Parathyroid adenoma (tissue), 2 donors: Measurements from ENCODE around the gene NR5A1.

Experiments used
- H2AFZ ChIP-seq: fragments of 300-600 bp; sonication (generic); one replicate; pipeline ENCODE4 v1.7.0; 2017; ENCODE audit warnings: antibody characterized with exemption, mild to moderate bottlenecking
- H3K27ac ChIP-seq: fragments of 300-600 bp; sonication (generic); one replicate; pipeline ENCODE4 v1.7.0; 2017
- H3K27me3 ChIP-seq: fragments of 300-600 bp; sonication (generic); one replicate; pipeline ENCODE4 v1.7.0; 2017; ENCODE audit warnings: low read length; ENCODE audit not compliant: control insufficient read depth, insufficient read depth
- H3K36me3 ChIP-seq: fragments of 300-600 bp; sonication (generic); one replicate; pipeline ENCODE4 v1.7.0; 2017; ENCODE audit warnings: low read length; ENCODE audit not compliant: control insufficient read depth, insufficient read depth
- H3K4me1 ChIP-seq: fragments of 300-600 bp; sonication (generic); one replicate; pipeline ENCODE4 v1.7.0; 2017; ENCODE audit warnings: control low read depth
- H3K4me2 ChIP-seq: fragments of 300-600 bp; sonication (generic); one replicate; pipeline ENCODE4 v1.7.0; 2017; ENCODE audit warnings: low read length
- H3K4me3 ChIP-seq: fragments of 300-600 bp; sonication (generic); one replicate; pipeline ENCODE4 v1.7.0; 2017; ENCODE audit warnings: low read depth, low read length
- H3K79me2 ChIP-seq: fragments of 300-600 bp; sonication (generic); one replicate; pipeline ENCODE4 v1.7.0; 2017; ENCODE audit warnings: control low read depth
- H3K9ac ChIP-seq: fragments of 300-600 bp; sonication (generic); one replicate; pipeline ENCODE4 v1.7.0; 2017; ENCODE audit warnings: mild to moderate bottlenecking
- H3K9me3 ChIP-seq: fragments of 300-600 bp; sonication (generic); one replicate; pipeline ENCODE4 v1.7.0; 2017; ENCODE audit warnings: low read length; ENCODE audit not compliant: control insufficient read depth
- TF ChIP-seq, protein P1 (sequence below): fragments of 300-600 bp; sonication (generic); IDR thresholded peaks from one replicate; pipeline ENCODE4 v1.7.0; 2017; ENCODE audit warnings: antibody characterized with exemption, mild to moderate bottlenecking
- donor health status: primary hyperparathyroidism.

NR5A1 gene

GRCh38 chr9:124483481-124483880, 23.7 kb downstream of the NR5A1 start:
- no peak overlapping the region for H3K4me3 ChIP-seq
- H3K79me2 ChIP-seq, result no peaks in the 10 kb centered on the region
- TF ChIP-seq, protein P1, sequence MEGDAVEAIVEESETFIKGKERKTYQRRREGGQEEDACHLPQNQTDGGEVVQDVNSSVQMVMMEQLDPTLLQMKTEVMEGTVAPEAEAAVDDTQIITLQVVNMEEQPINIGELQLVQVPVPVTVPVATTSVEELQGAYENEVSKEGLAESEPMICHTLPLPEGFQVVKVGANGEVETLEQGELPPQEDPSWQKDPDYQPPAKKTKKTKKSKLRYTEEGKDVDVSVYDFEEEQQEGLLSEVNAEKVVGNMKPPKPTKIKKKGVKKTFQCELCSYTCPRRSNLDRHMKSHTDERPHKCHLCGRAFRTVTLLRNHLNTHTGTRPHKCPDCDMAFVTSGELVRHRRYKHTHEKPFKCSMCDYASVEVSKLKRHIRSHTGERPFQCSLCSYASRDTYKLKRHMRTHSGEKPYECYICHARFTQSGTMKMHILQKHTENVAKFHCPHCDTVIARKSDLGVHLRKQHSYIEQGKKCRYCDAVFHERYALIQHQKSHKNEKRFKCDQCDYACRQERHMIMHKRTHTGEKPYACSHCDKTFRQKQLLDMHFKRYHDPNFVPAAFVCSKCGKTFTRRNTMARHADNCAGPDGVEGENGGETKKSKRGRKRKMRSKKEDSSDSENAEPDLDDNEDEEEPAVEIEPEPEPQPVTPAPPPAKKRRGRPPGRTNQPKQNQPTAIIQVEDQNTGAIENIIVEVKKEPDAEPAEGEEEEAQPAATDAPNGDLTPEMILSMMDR, result no peak
- H3K9me3 ChIP-seq, result no peaks in the 10 kb centered on the region
- no peak overlapping the region for H3K4me2 ChIP-seq
- H2AFZ ChIP-seq, result no peak overlapping the region
- H3K27ac ChIP-seq, result no peak overlapping the region
- no peaks in the 10 kb centered on the region for H3K4me1 ChIP-seq
- H3K36me3 ChIP-seq, result no peaks in the 10 kb centered on the region
- H3K9ac ChIP-seq, result no peak overlapping the region
- H3K27me3 ChIP-seq, result peaks cover 4% of the 10 kb centered on the region

DNA sequence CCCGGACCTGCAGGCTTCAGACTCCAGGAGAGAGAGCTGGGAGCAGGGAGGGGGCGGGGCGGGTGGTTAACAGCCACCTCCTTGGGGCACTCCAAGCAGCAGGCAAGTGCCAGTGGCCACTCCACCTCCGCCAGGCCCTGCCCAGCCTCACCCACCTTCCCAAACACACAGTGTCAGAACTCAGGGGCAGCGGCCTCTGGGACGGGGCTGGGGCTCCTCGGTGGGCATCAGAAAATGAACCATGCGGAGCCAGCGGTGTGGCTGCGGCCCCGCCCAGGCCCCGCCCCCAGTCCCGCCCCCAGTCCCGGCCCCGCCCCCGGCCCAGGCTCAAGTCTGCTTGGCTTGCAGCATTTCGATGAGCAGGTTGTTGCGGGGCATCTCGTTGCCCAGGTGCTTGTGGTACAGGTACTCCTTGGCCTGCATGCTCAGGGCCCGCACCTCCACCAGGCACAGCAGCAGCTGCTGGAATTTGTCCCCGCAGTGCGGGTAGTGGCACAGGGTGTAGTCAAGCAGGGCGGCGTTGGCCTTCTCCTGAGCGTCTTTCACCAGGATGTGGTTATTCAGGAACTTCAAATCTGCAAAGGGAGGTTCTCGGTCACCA, 24.7 kb downstream of the NR5A1 start:
- Histone ChIP-seq H3K9ac (no peak overlapping the region), H3K9me3 (no peaks in the 10 kb centered on the region), H3K4me2 (no peak overlapping the region), H3K79me2 (no peaks in the 10 kb centered on the region), H3K27ac (no peak overlapping the region), H3K27me3 (peaks cover 4% of the 10 kb centered on the region), H3K4me3 (no peak overlapping the region), H3K4me1 (no peaks in the 10 kb centered on the region), H3K36me3 (no peaks in the 10 kb centered on the region), H2AFZ (no peak overlapping the region)
- TF ChIP-seq, protein P1, result no peak

DNA sequence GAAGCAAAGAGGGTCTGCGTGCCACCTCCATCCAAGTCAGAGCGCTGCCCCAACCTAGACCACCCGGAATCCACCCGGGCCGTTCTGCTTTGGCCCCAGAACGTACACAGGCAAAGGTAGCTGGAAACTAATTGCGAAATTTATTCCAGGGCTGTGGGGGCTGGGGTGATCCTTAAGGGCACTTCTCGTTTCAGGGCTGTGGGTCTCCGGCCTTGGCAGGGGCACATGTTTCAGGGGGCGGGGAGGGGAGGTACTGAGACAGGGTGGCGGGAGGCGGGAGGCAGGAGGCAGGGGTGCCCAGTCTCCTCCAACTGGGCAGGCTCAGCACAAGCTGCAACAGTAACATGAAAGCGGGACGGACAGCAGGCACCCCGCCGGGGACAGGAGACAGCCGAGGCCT, 26.1 kb downstream of the NR5A1 start:
- Histone ChIP-seq H2AFZ (no peak overlapping the region), H3K4me1 (no peaks in the 10 kb centered on the region), H3K4me2 (no peak overlapping the region), H3K9ac (no peak overlapping the region), H3K4me3 (no peak overlapping the region), H3K27ac (no peak overlapping the region), H3K36me3 (no peaks in the 10 kb centered on the region), H3K27me3 (peaks cover 4% of the 10 kb centered on the region), H3K9me3 (no peaks in the 10 kb centered on the region), H3K79me2 (no peaks in the 10 kb centered on the region)
- TF ChIP-seq, protein P1, result no peak

DNA sequence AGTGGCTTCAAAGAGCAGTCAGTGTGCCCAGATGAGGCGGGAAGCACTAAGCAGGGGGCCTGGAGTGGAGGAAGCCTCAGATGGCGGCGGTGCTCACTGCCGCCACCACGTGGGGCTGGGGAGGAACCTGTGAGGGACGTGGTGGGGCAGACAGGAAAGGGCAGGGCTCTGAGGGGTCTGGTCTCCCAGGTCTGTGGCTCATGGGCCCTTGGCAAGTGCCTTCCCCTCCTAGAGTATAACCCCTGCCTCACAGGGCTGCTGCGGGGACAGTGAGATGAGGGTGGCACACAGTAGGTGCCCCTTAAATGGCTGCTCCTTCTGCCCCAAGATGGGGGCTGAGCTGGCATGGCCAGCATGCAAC, 26.6 kb downstream of the NR5A1 start:
- TF ChIP-seq, protein P1, result no peak
- H3K9me3 ChIP-seq, result no peaks in the 10 kb centered on the region
- no peak overlapping the region for H3K4me3 ChIP-seq

DNA sequence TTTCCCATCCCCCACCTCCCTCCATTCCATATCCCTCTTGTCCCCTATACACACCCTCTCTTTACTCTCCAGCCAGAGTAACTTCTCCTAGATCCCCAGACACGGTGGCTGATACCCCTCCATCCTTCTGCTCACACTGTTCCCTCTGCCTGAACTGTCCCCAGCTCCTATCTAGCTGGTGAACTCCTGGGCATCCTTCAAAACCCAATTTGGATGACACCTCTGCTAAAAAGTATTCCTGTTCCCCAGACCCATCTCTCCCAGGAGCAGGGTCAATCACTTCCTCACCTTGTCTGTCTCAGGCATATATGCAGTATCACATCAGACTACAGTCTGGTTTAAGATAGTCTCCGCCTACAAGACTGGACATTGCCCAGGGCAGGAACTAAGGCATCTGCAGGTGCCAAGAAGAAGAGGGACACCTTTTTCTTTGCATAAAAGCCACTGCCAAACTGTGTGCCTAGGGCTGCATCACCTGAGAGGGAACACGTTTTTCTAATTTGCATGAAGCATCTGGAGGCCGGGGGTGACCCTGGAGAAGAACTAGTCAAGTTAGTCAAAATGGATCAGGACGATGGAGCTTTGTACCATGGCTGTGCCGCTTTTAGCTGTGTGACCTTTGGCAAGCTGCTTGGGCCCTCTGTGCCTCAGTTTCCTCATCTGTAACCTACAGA, 27.1 kb downstream of the NR5A1 start:
- H3K27me3 ChIP-seq, result peaks cover 4% of the 10 kb centered on the region
- no peaks in the 10 kb centered on the region for H3K36me3 ChIP-seq
- TF ChIP-seq, protein P1, result no peak

More for the DNA sequence above, 26.6 kb downstream of the NR5A1 start:
- Histone ChIP-seq H3K79me2 (no peaks in the 10 kb centered on the region), H3K36me3 (no peaks in the 10 kb centered on the region), H3K4me2 (no peak overlapping the region), H2AFZ (no peak overlapping the region), H3K27ac (no peak overlapping the region), H3K4me1 (no peaks in the 10 kb centered on the region), H3K27me3 (peaks cover 4% of the 10 kb centered on the region), H3K9ac (no peak overlapping the region)

More for the DNA sequence above, 27.1 kb downstream of the NR5A1 start:
- Histone ChIP-seq H3K4me3 (no peak overlapping the region), H2AFZ (no peak overlapping the region), H3K4me2 (no peak overlapping the region), H3K79me2 (no peaks in the 10 kb centered on the region), H3K9ac (no peak overlapping the region), H3K4me1 (no peaks in the 10 kb centered on the region), H3K27ac (no peak overlapping the region), H3K9me3 (no peaks in the 10 kb centered on the region)
